Measurements from ENCODE around the gene CDK16. TPM values are rescaled to one million over a fixed set of nuclear protein-coding genes. Genes with fewer than 3 reads are reported as not detected.

CDK16 gene
- total and polyA plus RNA-seq, 9 of the 15 experiments (the other 6 are each of a cell fraction or from before 2014, with no cell fraction given): 3.9 to 104 (median 57.5) TPM

DNA sequence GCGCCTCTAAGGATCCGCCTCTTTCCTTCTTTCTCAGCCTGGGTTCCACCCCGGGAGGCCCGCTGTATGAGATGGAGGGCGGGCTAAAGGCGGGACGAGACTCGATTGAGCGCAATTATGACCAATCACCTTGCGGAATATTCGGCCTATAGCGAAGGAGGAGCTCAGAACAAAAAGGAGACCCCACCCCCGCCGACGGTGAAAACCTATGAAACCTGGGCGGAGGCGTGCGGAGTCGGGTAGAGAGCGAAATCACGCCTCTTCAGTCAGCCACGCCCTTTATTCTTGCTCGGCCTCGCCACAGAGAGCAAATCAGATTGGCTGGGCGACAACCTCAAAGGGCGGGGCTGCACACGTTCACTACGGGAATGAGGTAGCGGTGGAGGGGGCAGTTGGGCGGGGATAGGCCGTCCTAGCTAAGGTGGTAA lies 615 bp upstream of the CDK16 start (continued):
- TF ChIP-seq, protein P1, sequence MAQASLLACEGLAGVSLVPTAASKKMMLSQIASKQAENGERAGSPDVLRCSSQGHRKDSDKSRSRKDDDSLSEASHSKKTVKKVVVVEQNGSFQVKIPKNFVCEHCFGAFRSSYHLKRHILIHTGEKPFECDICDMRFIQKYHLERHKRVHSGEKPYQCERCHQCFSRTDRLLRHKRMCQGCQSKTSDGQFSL (CRISPR knock-in tag; IDR thresholded peaks at IDR 0.05): no peak
- TF ChIP-seq, protein P1 (tag; IDR thresholded peaks at IDR 0.05): no peak
- no peak for TF ChIP-seq DIDO1 (tag; IDR thresholded peaks at IDR 0.05; ENCODE audit: low read depth)
- no peak for TF ChIP-seq ZKSCAN1 (IDR thresholded peaks at IDR 0.05; ENCODE audit: low read depth, low read length)
- TF ChIP-seq USF1 (CRISPR knock-in tag; IDR thresholded peaks at IDR 0.05): no peak
- TF ChIP-seq IRF2 (CRISPR knock-in tag; IDR thresholded peaks at IDR 0.05): no peak
- peak; percentile 54 for TF ChIP-seq EGR1 (conservative IDR thresholded peaks at IDR 0.05)
- TF ChIP-seq ZNF232 (CRISPR knock-in tag; IDR thresholded peaks at IDR 0.05): no peak
- TF ChIP-seq GABPB1 (CRISPR knock-in tag; IDR thresholded peaks at IDR 0.05): no peak
- TF ChIP-seq POLR2A (conservative IDR thresholded peaks at IDR 0.05): no peak
- TF ChIP-seq, protein P2, sequence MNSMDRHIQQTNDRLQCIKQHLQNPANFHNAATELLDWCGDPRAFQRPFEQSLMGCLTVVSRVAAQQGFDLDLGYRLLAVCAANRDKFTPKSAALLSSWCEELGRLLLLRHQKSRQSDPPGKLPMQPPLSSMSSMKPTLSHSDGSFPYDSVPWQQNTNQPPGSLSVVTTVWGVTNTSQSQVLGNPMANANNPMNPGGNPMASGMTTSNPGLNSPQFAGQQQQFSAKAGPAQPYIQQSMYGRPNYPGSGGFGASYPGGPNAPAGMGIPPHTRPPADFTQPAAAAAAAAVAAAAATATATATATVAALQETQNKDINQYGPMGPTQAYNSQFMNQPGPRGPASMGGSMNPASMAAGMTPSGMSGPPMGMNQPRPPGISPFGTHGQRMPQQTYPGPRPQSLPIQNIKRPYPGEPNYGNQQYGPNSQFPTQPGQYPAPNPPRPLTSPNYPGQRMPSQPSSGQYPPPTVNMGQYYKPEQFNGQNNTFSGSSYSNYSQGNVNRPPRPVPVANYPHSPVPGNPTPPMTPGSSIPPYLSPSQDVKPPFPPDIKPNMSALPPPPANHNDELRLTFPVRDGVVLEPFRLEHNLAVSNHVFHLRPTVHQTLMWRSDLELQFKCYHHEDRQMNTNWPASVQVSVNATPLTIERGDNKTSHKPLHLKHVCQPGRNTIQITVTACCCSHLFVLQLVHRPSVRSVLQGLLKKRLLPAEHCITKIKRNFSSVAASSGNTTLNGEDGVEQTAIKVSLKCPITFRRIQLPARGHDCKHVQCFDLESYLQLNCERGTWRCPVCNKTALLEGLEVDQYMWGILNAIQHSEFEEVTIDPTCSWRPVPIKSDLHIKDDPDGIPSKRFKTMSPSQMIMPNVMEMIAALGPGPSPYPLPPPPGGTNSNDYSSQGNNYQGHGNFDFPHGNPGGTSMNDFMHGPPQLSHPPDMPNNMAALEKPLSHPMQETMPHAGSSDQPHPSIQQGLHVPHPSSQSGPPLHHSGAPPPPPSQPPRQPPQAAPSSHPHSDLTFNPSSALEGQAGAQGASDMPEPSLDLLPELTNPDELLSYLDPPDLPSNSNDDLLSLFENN (IDR thresholded peaks at IDR 0.05; ENCODE audit: low read depth in 2 of 2, low read length in 2 of 2): no peak
- no peak for TF ChIP-seq HMG20A (CRISPR knock-in tag; conservative IDR thresholded peaks at IDR 0.05)
- TF ChIP-seq CBFA2T2 (conservative IDR thresholded peaks at IDR 0.05): no peak
- peak; percentile 26 for TF ChIP-seq SP2 (IDR thresholded peaks at IDR 0.05; ENCODE audit: extremely low read depth, low read depth, low read length, poor library complexity, severe bottlenecking)
- no peak for TF ChIP-seq NRF1 (conservative IDR thresholded peaks at IDR 0.05 in 1 of 2, IDR thresholded peaks at IDR 0.05 in 1 of 2)
- TF ChIP-seq PKNOX1 (IDR thresholded peaks at IDR 0.05): peak; percentile 98
- TF ChIP-seq ETV6 (IDR thresholded peaks at IDR 0.05; ENCODE audit: borderline replicate concordance in 1 of 2, low read depth in 2 of 2, low read length in 1 of 2): no peak
- no peak for TF ChIP-seq ETV6 (CRISPR knock-in tag; IDR thresholded peaks at IDR 0.05; ENCODE audit: borderline replicate concordance)
- TF ChIP-seq ZSCAN32 (CRISPR knock-in tag; IDR thresholded peaks at IDR 0.05): no peak
- TF ChIP-seq TAF9B (IDR thresholded peaks at IDR 0.05; ENCODE audit: partially characterized antibody): no peak
- no peak for TF ChIP-seq PTRF (tag; IDR thresholded peaks at IDR 0.05)
- no peak for TF ChIP-seq HSF4 (CRISPR knock-in tag; IDR thresholded peaks at IDR 0.05; ENCODE audit: borderline replicate concordance)
- peak; percentile 12 for TF ChIP-seq TAF1 (IDR thresholded peaks at IDR 0.05; ENCODE audit: control insufficient read depth, extremely low read depth, insufficient read depth, low read length, severe bottlenecking)
- TF ChIP-seq HNRNPLL (IDR thresholded peaks at IDR 0.05; ENCODE audit: low read depth, low read length, poor library complexity, severe bottlenecking): peak; percentile 71
